Stimulated activated CD4-positive, alpha-beta T cell treated with anti-CD3 and anti-CD28 coated beads, TNF-alpha, amount 100 ng/mL, for 48 hours (primary cell): ENCODE results near the gene ZNF800.
A peak's percentile ranks its signal among the peaks of the same experiment; 100 is the strongest.

Experiments used
- DNase-seq, 3 donors: peaks; one replicate each; pipeline ENCODE4 v3.0.0-alpha.2; 2020; ENCODE audit warnings: low read depth in 3 of 3

ZNF800 gene

DNA sequence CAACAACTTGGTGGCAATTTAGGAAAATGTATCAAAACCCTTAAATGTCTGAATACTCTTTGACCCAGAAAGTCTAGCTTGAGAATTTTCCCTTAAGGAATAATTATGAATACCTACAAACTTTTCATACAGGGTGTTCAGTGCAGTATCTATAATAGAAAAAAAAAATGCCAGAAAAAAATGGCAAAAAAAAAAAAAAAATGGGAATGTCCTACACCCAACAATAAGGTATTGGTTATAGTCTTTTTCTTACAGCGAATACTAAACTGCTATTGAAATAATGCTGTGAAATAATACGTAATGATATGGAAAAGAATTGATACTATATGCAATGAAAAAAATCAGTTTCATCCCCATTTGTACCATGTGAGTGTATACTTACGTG lies 44.3 kb downstream of the ZNF800 start:
- no peak for DNase-seq

GRCh38 chr7:127347567-127348246 lies 44.8 kb downstream of the ZNF800 start:
- DNase-seq = peak; percentile 53 to 64 (median 60)

GRCh38 chr7:127346575-127347256 lies 45.8 kb downstream of the ZNF800 start:
- no peak for DNase-seq

DNA sequence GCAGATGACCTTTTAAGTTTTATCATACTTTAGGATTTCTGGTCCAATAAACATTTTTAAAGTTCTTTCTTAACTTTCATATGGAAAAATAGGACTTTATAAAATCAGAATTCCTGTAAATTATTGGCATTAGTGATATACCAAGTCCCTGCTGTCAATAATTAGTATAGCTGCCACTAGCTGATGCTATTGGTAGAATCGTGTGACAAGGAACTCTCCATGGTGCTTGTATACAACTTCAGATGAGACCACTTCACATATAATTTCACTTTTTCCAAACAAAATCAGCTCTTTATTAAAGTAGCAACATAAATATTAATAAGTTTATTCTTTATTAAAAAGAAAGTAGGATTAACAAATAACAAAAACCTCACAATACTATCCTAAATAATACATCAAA lies 49.9 kb downstream of the ZNF800 start:
- DNase-seq = no peak

GRCh38 chr7:127338122-127338521 lies 54.4 kb downstream of the ZNF800 start:
- DNase-seq = no peak

DNA sequence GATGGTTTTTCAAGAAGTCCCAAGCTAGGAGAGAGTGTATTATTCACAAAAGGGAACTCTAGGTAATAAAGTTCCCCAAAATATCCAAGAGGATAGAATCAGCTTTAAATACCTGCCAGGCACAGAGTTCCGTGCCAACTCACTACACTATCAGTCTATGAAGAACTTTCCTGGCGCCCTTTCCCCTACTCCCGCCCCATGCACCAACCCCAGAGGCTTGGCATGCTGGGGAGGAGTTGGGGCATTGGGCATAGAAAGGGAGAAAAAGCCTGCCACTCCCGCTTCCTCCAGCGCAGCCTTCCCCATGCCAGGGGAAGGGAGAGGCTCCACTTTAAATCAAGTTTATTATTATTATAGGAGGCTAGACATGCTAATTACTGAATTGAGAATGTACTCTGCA lies 54.9 kb downstream of the ZNF800 start:
- no peak for DNase-seq

GRCh38 chr7:127336458-127336857 lies 56.0 kb downstream of the ZNF800 start:
- no peak for DNase-seq

GRCh38 chr7:127332880-127333279 lies 59.6 kb downstream of the ZNF800 start:
- DNase-seq = no peak

GRCh38 chr7:127330070-127330469 lies 62.4 kb downstream of the ZNF800 start:
- DNase-seq = no peak

- DNase-seq = no peak
Observed at GRCh38 chr7:127322832-127323493, 69.5 kb downstream of the ZNF800 start.

DNA sequence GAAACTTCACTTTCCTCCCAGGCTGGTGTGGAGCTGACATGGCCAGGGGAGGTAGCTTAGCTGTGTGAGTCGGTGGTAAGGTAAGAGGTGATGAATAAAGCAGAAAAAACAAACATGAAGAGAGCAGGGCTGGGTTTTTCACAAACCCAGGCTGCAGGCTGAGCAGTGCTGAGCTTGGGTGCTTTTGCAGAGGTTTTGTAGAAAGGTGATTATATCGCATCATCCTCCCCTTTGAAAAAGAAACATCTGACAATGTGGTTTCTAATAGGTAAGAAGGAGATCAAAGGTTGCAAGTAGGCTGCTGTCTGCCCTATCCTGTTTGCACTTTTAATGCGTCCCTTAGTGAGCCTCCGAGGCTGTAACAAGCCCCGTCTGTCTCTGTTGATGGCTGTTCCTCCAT lies 70.2 kb downstream of the ZNF800 start:
- peak in 1 of 3 donors; percentile 2 for DNase-seq

- DNase-seq = no peak
Observed at GRCh38 chr7:127320974-127321373, 71.5 kb downstream of the ZNF800 start.
